ENCODE data around the gene RAP1GAP2. TPM values are rescaled to one million over a fixed set of nuclear protein-coding genes. Genes with fewer than 3 reads are reported as not detected.

Gene RAP1GAP2
- total RNA-seq, 2 donors from 2014 or later = 22.4 to 32.9 TPM

- DNase-seq (ENCODE audit: low spot score) = no peak
- no peaks in the 10 kb centered on the region for H3K27me3 ChIP-seq
- H3K4me3 ChIP-seq = no peak overlapping the region
- H3K4me1 ChIP-seq = peaks cover 0 to 11% of the 10 kb centered on the region in 2 donors
- H3K27ac ChIP-seq = peak overlapping the region; percentile 16 to 51
- H3K9me3 ChIP-seq = no peaks in the 10 kb centered on the region
- H3K36me3 ChIP-seq = no peaks in the 10 kb centered on the region
- TF ChIP-seq CTCF (IDR thresholded peaks at IDR 0.05) = no peak
These were observed 129.9 kb downstream of the RAP1GAP2 start for GRCh38 chr17:2926019-2926650.

- no peak overlapping the region for H3K27ac ChIP-seq
- no peak for TF ChIP-seq CTCF (IDR thresholded peaks at IDR 0.05)
- no peaks in the 10 kb centered on the region for H3K36me3 ChIP-seq
- no peaks in the 10 kb centered on the region for H3K9me3 ChIP-seq
- no peaks in the 10 kb centered on the region for H3K27me3 ChIP-seq
- no peak overlapping the region for H3K4me3 ChIP-seq
- peaks cover 0 to 11% of the 10 kb centered on the region in 2 donors for H3K4me1 ChIP-seq
- DNase-seq (ENCODE audit: low spot score) = no peak
These were observed 132.2 kb downstream of the RAP1GAP2 start for GRCh38 chr17:2928294-2928890.

- TF ChIP-seq CTCF (IDR thresholded peaks at IDR 0.05) = peak; percentile 41 to 76
- DNase-seq (ENCODE audit: low spot score) = no peak
- no peak overlapping the region for H3K27ac ChIP-seq
- no peaks in the 10 kb centered on the region for H3K36me3 ChIP-seq
- H3K4me1 ChIP-seq = no peaks in the 10 kb centered on the region
- H3K9me3 ChIP-seq = no peaks in the 10 kb centered on the region
- no peaks in the 10 kb centered on the region for H3K27me3 ChIP-seq
- no peak overlapping the region for H3K4me3 ChIP-seq
These were observed 133.8 kb downstream of the RAP1GAP2 start for GRCh38 chr17:2929881-2930533.

GRCh38 chr17:2931876-2932275 lies 135.6 kb downstream of the RAP1GAP2 start:
- H3K27me3 ChIP-seq = no peaks in the 10 kb centered on the region
- H3K4me1 ChIP-seq = no peaks in the 10 kb centered on the region
- DNase-seq (ENCODE audit: low spot score) = no peak
- H3K4me3 ChIP-seq = no peak overlapping the region
- TF ChIP-seq CTCF (IDR thresholded peaks at IDR 0.05) = no peak
- no peaks in the 10 kb centered on the region for H3K9me3 ChIP-seq
- no peaks in the 10 kb centered on the region for H3K36me3 ChIP-seq
- no peak overlapping the region for H3K27ac ChIP-seq

GRCh38 chr17:2932946-2933345 lies 136.7 kb downstream of the RAP1GAP2 start:
- no peak for TF ChIP-seq CTCF (IDR thresholded peaks at IDR 0.05)
- Histone ChIP-seq H3K4me3 (no peak overlapping the region), H3K27me3 (no peaks in the 10 kb centered on the region), H3K36me3 (no peaks in the 10 kb centered on the region), H3K9me3 (no peaks in the 10 kb centered on the region), H3K27ac (no peak overlapping the region), H3K4me1 (peaks cover 0 to 6% of the 10 kb centered on the region in 2 donors)
- no peak for DNase-seq (ENCODE audit: low spot score)
